NCI-H2081 treated with DMSO at 0.1 percent for 48 hours (cell line): ENCODE measurements around the gene SOCS3.

Source experiments
- DNase-seq: peaks from one replicate; lab custom pipeline; 2025; lab: John Stamatoyannopoulos, UW

The SOCS3 gene

DNA sequence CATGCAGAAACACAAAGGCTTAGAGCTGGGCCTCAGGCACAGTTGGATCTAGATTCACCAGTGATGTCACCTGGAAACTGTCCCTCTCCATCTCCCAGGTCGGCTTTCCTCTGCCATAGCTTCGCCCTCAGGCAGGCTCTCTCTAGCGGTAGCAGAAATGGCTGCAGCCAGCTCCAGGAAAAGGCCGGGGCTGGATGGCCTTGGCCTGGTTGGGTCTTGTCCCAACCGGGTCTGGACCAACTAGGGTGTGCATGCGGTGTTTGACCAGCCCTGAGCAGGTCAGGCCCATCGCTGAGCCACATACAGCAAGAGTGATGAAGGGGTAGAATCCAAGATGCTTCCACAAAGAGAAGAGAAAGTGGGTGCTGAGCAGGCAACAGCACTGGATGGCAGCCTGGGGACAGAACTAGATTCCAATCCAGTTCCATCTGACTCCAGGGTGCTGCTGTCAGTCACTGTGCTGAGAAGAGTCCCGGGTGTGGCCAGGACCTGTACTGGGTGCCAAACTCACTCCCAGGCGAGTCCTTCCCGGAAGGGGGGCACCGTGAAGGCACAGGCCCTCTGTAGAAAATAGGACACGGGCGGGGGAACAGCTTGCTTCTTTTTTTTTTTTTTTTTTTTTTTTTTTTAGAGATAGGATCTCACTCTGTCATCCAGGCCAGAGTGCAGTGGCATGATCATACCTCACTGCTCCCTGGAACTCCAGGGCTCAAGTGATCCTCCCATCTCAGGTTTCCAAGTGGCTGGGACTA, 51.8 kb downstream of the SOCS3 start:
- DNase-seq = no peak

- DNase-seq = no peak
These were observed 53.0 kb downstream of the SOCS3 start for GRCh38 chr17:78306913-78307312.
